ENCODE results near the gene BACH2. TPM values are rescaled to one million over a fixed set of nuclear protein-coding genes. Genes with fewer than 3 reads are reported as not detected.
A peak's percentile ranks its signal among the peaks of the same experiment; 100 is the strongest.
"Not testable (repeated sequence)": the region's sequence is repeated elsewhere in the genome, so short reads cannot be mapped to it uniquely, and the experiment has no call there.

Gene BACH2
- total and polyA plus RNA-seq, 12 donors: 0.16 to 4.7 (median 2.4) TPM

- Histone ChIP-seq H3K4me1 (peaks cover 9 to 50% (median 37%) of the 10 kb centered on the region in 9 donors), H3K9me3 (no peaks in the 10 kb centered on the region), H3K27me3 (no peaks in the 10 kb centered on the region), H3K36me3 (no peaks in the 10 kb centered on the region), H3K27ac (peak overlapping the region in 4 of 10 donors; percentile 28 to 59 (median 47)), H3K4me3 (no peak overlapping the region)
- DNase-seq: peak in 1 of 2 donors; percentile 34
- TF ChIP-seq CTCF (IDR thresholded peaks at IDR 0.05): no peak
- intact Hi-C loops (cut with DNase I): loop anchor here in 9 of 10 donors (5.0 to 10.0 kb wide), 9 partner anchors 120 to 510 kb away; partner anchors contain the start of gene BACH2 (in 5 of the 9)
- WGBS, 2 donors: 43 to 62% methylated on average over 3 of the region's 3 CpGs
- ATAC-seq: peak in 6 of 8 donors; percentile 54 to 83 (median 78)
Measured at GRCh38 chr6:89974834-89975233, 321.8 kb downstream of the BACH2 start.

- Histone ChIP-seq H3K36me3 (no peaks in the 10 kb centered on the region), H3K9me3 (no peaks in the 10 kb centered on the region), H3K4me1 (peaks cover 7 to 31% (median 23%) of the 10 kb centered on the region in 9 donors), H3K27me3 (no peaks in the 10 kb centered on the region), H3K4me3 (no peak overlapping the region), H3K27ac (no peak overlapping the region)
- WGBS, 2 donors: 93 to 97% methylated on average over 9 of the region's 9 CpGs
- no peak for TF ChIP-seq CTCF (IDR thresholded peaks at IDR 0.05)
- peak in 1 of 8 donors; percentile 18 for ATAC-seq
- DNase-seq: no peak
- intact Hi-C loops (cut with DNase I): loop anchor here in 8 of 10 donors (2.0 to 10.0 kb wide), 9 partner anchors 123 to 513 kb away; partner anchors contain the start of gene BACH2 (in 5 of the 8)
Measured at GRCh38 chr6:89972025-89972381, 324.6 kb downstream of the BACH2 start.

DNA sequence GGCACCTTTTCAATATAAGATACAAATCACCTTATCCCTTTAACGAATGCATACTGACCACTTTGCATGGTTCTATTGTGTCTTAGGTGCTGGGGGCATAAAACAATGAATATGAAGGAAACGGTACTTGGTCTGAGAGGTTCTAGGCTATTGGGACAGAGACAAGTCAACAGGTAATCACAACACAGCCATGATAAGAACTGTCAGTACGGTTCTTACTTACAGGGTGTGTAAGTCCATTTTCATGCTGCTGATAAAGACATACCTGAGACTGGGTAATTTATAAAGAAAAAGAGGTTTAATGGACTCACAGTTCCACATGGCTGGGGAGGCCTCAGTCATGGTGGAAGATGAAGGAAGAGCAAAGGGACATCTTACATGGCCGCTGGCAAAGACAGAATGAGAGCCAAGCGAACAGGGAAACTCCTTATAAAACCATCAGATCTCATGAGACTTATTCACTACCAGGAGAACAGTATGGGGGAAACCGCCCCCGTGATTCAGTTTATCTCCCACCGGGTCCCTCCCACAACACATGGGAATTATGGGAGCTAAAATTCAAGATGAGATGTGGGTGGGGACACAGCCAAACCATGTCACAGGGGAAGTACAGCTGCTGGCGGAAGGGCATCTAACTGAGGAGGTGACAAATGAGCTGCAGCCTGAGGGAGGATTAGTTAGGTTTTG lies 325.2 kb downstream of the BACH2 start:
- WGBS, 2 donors: 89 to 92% methylated on average over 9 of the region's 9 CpGs
- ATAC-seq, H3K36me3 ChIP-seq, DNase-seq, H3K4me3 ChIP-seq, H3K27ac ChIP-seq, H3K9me3 ChIP-seq, H3K27me3 ChIP-seq: not testable (repeated sequence)
- H3K4me1 ChIP-seq: peaks cover 7 to 31% (median 21%) of the 10 kb centered on the region in 9 donors
- intact Hi-C loops (cut with DNase I): loop anchor here in 9 of 10 donors (2.0 to 10.0 kb wide), 11 partner anchors 123 to 513 kb away; partner anchors contain the start of gene BACH2 (in 5 of the 9)

GRCh38 chr6:89970609-89971337 lies 325.9 kb downstream of the BACH2 start:
- WGBS, 2 donors: 31 to 37% methylated on average over 8 of the region's 8 CpGs
- intact Hi-C loops (cut with DNase I): loop anchor here in 9 of 10 donors (1.0 to 10.0 kb wide), 12 partner anchors 124 to 514 kb away; partner anchors contain the start of gene BACH2 (in 5 of the 9)
- Histone ChIP-seq H3K4me1 (peaks cover 7 to 31% (median 21%) of the 10 kb centered on the region in 9 donors), H3K4me3 (no peak overlapping the region), H3K27me3 (no peaks in the 10 kb centered on the region), H3K9me3 (no peaks in the 10 kb centered on the region), H3K36me3 (no peaks in the 10 kb centered on the region), H3K27ac (no peak overlapping the region)
- TF ChIP-seq CTCF (IDR thresholded peaks at IDR 0.05): peak in 8 of 9 donors; percentile 20 to 80 (median 68)
- peak; percentile 18 to 48 for DNase-seq
- ATAC-seq: peak; percentile 24 to 90 (median 79)

Measured in heart right ventricle (tissue), 16 donors.